Muscle layer of colon (tissue), 2 donors: Measurements from ENCODE around the gene SLC2A9.

ENCODE experiments used
- H3K27ac ChIP-seq: one replicate; pipeline ENCODE4 v1.7.0; 2013; ENCODE audit warnings: low read depth, mild to moderate bottlenecking, low read length, moderate library complexity
- H3K27me3 ChIP-seq, 2 donors: one replicate each; pipeline ENCODE4 v1.7.0; 2013; ENCODE audit warnings: low read length in 2 of 2, mild to moderate bottlenecking in 2 of 2; ENCODE audit not compliant: insufficient read depth in 2 of 2, control insufficient read depth in 1 of 2
- H3K36me3 ChIP-seq: one replicate; pipeline ENCODE4 v1.7.0; 2013; ENCODE audit warnings: mild to moderate bottlenecking, low read length; ENCODE audit not compliant: insufficient read depth
- H3K4me1 ChIP-seq: one replicate; pipeline ENCODE4 v1.7.0; 2013; ENCODE audit warnings: mild to moderate bottlenecking, low read length; ENCODE audit not compliant: insufficient read depth
- H3K4me3 ChIP-seq, 2 donors: one replicate each; pipeline ENCODE4 v1.7.0; 2013; ENCODE audit warnings: low read length in 2 of 2, low read depth in 1 of 2, mild to moderate bottlenecking in 1 of 2, moderate library complexity in 1 of 2
- H3K9ac ChIP-seq: one replicate; pipeline ENCODE4 v1.7.0; 2013; ENCODE audit warnings: low read length
- H3K9me3 ChIP-seq: one replicate; pipeline ENCODE4 v1.7.0; 2013; ENCODE audit warnings: mild to moderate bottlenecking, low read length
- donor health status: abdominal sarcoma.
- donor health status: Adenocarcinoma of cecum.

SLC2A9 gene

GRCh38 chr4:10025230-10025806 lies 4.0 kb upstream of the SLC2A9 start:
- no peak overlapping the region for H3K27ac ChIP-seq
- no peaks in the 10 kb centered on the region for H3K4me1 ChIP-seq
- no peaks in the 10 kb centered on the region for H3K36me3 ChIP-seq
- H3K4me3 ChIP-seq, result no peak overlapping the region
- H3K9ac ChIP-seq, result no peak overlapping the region
- no peaks in the 10 kb centered on the region for H3K9me3 ChIP-seq
- no peaks in the 10 kb centered on the region for H3K27me3 ChIP-seq

GRCh38 chr4:10024303-10024702 lies 3.0 kb upstream of the SLC2A9 start:
- Histone ChIP-seq H3K27ac (no peak overlapping the region), H3K36me3 (no peaks in the 10 kb centered on the region), H3K9ac (no peak overlapping the region), H3K4me1 (peaks cover 5% of the 10 kb centered on the region), H3K9me3 (no peaks in the 10 kb centered on the region), H3K27me3 (no peaks in the 10 kb centered on the region), H3K4me3 (no peak overlapping the region)

- no peaks in the 10 kb centered on the region for H3K36me3 ChIP-seq
- no peak overlapping the region for H3K27ac ChIP-seq
- H3K4me3 ChIP-seq, result no peak overlapping the region
- no peaks in the 10 kb centered on the region for H3K27me3 ChIP-seq
- H3K9ac ChIP-seq, result no peak overlapping the region
- peaks cover 7% of the 10 kb centered on the region for H3K4me1 ChIP-seq
- no peaks in the 10 kb centered on the region for H3K9me3 ChIP-seq
These were observed 2.5 kb upstream of the SLC2A9 start for GRCh38 chr4:10023806-10024205.

- H3K4me3 ChIP-seq, result no peak overlapping the region
- no peak overlapping the region for H3K27ac ChIP-seq
- peaks cover 12% of the 10 kb centered on the region for H3K4me1 ChIP-seq
- no peaks in the 10 kb centered on the region for H3K36me3 ChIP-seq
- H3K9ac ChIP-seq, result no peak overlapping the region
- H3K27me3 ChIP-seq, result no peaks in the 10 kb centered on the region
- H3K9me3 ChIP-seq, result no peaks in the 10 kb centered on the region
These were observed 1.7 kb upstream of the SLC2A9 start for GRCh38 chr4:10023050-10023419.

- no peaks in the 10 kb centered on the region for H3K9me3 ChIP-seq
- no peak overlapping the region for H3K4me3 ChIP-seq
- H3K9ac ChIP-seq, result no peak overlapping the region
- H3K27me3 ChIP-seq, result no peaks in the 10 kb centered on the region
- H3K27ac ChIP-seq, result no peak overlapping the region
- H3K36me3 ChIP-seq, result no peaks in the 10 kb centered on the region
- peaks cover 12% of the 10 kb centered on the region for H3K4me1 ChIP-seq
These were observed 1.2 kb upstream of the SLC2A9 start for GRCh38 chr4:10022346-10023049.

- H3K4me3 ChIP-seq, result no peak overlapping the region
- H3K9ac ChIP-seq, result no peak overlapping the region
- H3K9me3 ChIP-seq, result no peaks in the 10 kb centered on the region
- no peaks in the 10 kb centered on the region for H3K36me3 ChIP-seq
- no peak overlapping the region for H3K27ac ChIP-seq
- H3K4me1 ChIP-seq, result peaks cover 12% of the 10 kb centered on the region
- no peaks in the 10 kb centered on the region for H3K27me3 ChIP-seq
These were observed 341 bp upstream of the SLC2A9 start for GRCh38 chr4:10021653-10022023.

- no peak overlapping the region for H3K4me3 ChIP-seq
- no peaks in the 10 kb centered on the region for H3K36me3 ChIP-seq
- peak overlapping the region; percentile 79 for H3K27ac ChIP-seq
- H3K27me3 ChIP-seq, result no peaks in the 10 kb centered on the region
- H3K9ac ChIP-seq, result no peak overlapping the region
- H3K9me3 ChIP-seq, result no peaks in the 10 kb centered on the region
- peaks cover 15% of the 10 kb centered on the region for H3K4me1 ChIP-seq
These were observed 1.2 kb downstream of the SLC2A9 start for GRCh38 chr4:10020106-10020505.

GRCh38 chr4:10019521-10020051 lies 1.7 kb downstream of the SLC2A9 start:
- Histone ChIP-seq H3K27ac (peak overlapping the region; percentile 79), H3K27me3 (no peaks in the 10 kb centered on the region), H3K9me3 (no peaks in the 10 kb centered on the region), H3K4me1 (peaks cover 15% of the 10 kb centered on the region), H3K9ac (peak overlapping the region; percentile 58), H3K36me3 (no peaks in the 10 kb centered on the region), H3K4me3 (peak overlapping the region; percentile 18 to 53)

- Histone ChIP-seq H3K36me3 (no peaks in the 10 kb centered on the region), H3K27me3 (no peaks in the 10 kb centered on the region), H3K4me1 (peaks cover 15% of the 10 kb centered on the region)
These were observed 2.4 kb downstream of the SLC2A9 start for GRCh38 chr4:10018818-10019461.

GRCh38 chr4:10017037-10017893 lies 4.0 kb downstream of the SLC2A9 start:
- Histone ChIP-seq H3K36me3 (no peaks in the 10 kb centered on the region), H3K9me3 (no peaks in the 10 kb centered on the region), H3K4me3 (no peak overlapping the region), H3K27ac (no peak overlapping the region), H3K27me3 (no peaks in the 10 kb centered on the region), H3K9ac (no peak overlapping the region), H3K4me1 (peaks cover 15% of the 10 kb centered on the region)

More at GRCh38 chr4:10018818-10019461, 2.4 kb downstream of the SLC2A9 start:
- H3K9ac ChIP-seq, result peak overlapping the region; percentile 58
- peak overlapping the region; percentile 18 to 53 for H3K4me3 ChIP-seq
- H3K9me3 ChIP-seq, result no peaks in the 10 kb centered on the region
- H3K27ac ChIP-seq, result peak overlapping the region; percentile 79

- H3K4me1 ChIP-seq, result peaks cover 15% of the 10 kb centered on the region
- H3K27ac ChIP-seq, result no peak overlapping the region
- no peaks in the 10 kb centered on the region for H3K36me3 ChIP-seq
- H3K9me3 ChIP-seq, result no peaks in the 10 kb centered on the region
- no peaks in the 10 kb centered on the region for H3K27me3 ChIP-seq
- no peak overlapping the region for H3K4me3 ChIP-seq
- H3K9ac ChIP-seq, result no peak overlapping the region
These were observed 5.1 kb downstream of the SLC2A9 start for GRCh38 chr4:10016169-10016568.
